ENCODE measurements around the gene MAPK4.

MAPK4 gene

DNA sequence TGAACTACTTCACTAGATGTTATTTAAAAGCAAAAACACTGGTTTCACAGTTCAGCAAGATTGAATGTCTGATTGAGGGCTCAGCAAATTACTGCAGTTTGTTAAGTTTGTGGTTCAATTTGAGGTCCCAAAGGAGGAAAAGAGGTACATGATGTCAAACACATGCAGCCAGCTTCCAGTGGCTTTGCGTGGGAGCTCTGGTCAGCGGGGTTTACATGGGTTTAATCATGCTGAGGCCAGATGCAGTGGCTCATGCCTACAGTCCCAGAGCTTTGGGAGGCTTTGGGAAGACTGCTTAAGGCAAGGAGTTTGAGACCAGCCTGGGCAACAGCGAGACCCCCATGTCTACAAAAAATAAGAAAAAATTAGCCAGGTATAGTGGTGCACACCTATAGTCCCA, 111.5 kb downstream of the MAPK4 start:
- no peak overlapping the region for H3K4me3 ChIP-seq (ENCODE audit: severe bottlenecking)

DNA sequence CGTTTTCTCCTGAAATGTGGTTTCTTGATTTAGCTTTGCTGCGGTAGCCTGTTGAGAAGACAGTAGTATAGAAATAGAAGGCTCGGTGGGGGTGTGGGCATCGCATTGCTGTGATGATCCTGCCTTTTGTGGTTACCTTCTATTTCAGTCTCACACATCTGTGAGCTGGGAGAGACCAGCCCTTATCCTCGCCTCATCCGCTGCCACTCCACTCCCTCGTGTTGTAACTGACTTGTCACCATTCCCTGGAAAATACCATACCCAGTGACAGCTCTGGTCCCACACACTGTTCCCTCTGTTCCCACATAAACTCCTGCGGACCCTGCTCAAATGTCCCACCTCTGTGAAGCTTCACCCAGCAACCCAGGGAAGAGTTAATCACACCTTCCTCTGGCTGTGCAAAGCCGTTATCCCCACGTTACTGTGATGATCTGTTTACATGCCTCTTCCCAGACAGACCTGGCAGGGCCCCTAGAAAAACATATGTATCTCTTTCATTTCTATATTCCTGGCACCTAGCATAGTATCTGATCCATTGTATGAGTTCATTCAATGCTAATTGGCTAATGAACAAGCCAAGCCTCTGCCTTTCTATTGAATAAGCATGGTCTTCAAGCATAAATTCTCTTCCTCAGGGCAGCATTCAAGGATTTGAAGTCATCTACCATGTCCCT, 114.6 kb downstream of the MAPK4 start:
- Histone ChIP-seq H3K27me3 (ENCODE audit: insufficient read depth, poor library complexity, severe bottlenecking) (no peaks in the 10 kb centered on the region), H3K4me1 (ENCODE audit: insufficient read depth, poor library complexity, severe bottlenecking) (no peaks in the 10 kb centered on the region), H3K9me3 (ENCODE audit: severe bottlenecking) (no peaks in the 10 kb centered on the region), H3K4me3 (ENCODE audit: severe bottlenecking) (no peak overlapping the region), H3K36me3 (ENCODE audit: low read depth) (no peaks in the 10 kb centered on the region), H3K27ac (ENCODE audit: poor library complexity, severe bottlenecking) (no peak overlapping the region)
- no peak for ATAC-seq (ENCODE audit: low read depth)
- no peak for DNase-seq (ENCODE audit: low spot score)
- TF ChIP-seq, protein P1, sequence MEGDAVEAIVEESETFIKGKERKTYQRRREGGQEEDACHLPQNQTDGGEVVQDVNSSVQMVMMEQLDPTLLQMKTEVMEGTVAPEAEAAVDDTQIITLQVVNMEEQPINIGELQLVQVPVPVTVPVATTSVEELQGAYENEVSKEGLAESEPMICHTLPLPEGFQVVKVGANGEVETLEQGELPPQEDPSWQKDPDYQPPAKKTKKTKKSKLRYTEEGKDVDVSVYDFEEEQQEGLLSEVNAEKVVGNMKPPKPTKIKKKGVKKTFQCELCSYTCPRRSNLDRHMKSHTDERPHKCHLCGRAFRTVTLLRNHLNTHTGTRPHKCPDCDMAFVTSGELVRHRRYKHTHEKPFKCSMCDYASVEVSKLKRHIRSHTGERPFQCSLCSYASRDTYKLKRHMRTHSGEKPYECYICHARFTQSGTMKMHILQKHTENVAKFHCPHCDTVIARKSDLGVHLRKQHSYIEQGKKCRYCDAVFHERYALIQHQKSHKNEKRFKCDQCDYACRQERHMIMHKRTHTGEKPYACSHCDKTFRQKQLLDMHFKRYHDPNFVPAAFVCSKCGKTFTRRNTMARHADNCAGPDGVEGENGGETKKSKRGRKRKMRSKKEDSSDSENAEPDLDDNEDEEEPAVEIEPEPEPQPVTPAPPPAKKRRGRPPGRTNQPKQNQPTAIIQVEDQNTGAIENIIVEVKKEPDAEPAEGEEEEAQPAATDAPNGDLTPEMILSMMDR (IDR thresholded peaks at IDR 0.05; ENCODE audit: poor library complexity, severe bottlenecking) = no peak

More for the DNA sequence above, 111.5 kb downstream of the MAPK4 start:
- Histone ChIP-seq H3K9me3 (ENCODE audit: severe bottlenecking) (no peaks in the 10 kb centered on the region), H3K27ac (ENCODE audit: poor library complexity, severe bottlenecking) (no peak overlapping the region), H3K4me1 (ENCODE audit: insufficient read depth, poor library complexity, severe bottlenecking) (no peaks in the 10 kb centered on the region), H3K36me3 (ENCODE audit: low read depth) (no peaks in the 10 kb centered on the region), H3K27me3 (ENCODE audit: insufficient read depth, poor library complexity, severe bottlenecking) (no peaks in the 10 kb centered on the region)
- ATAC-seq (ENCODE audit: low read depth) = no peak
- TF ChIP-seq, protein P1 (IDR thresholded peaks at IDR 0.05; ENCODE audit: poor library complexity, severe bottlenecking) = no peak
- no peak for DNase-seq (ENCODE audit: low spot score)

DNA sequence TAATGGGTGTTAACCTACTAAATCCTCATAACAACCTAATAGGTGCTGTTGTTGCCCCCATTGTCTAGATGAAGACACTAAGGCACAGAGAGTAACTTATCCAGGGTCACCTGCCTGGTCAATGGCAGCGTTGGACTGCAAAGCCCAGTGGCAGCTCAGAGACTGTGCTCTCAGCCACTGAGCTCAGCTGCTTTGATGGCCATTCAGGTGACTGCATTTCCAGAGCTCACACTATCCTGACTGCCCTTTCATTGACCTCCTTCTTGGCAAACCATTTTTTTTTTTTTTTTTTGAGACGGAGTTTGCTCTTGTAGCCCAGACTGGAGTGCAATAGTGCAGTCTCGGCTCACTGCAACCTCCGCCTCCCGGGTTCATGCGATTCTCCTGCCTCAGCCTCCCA, 115.2 kb downstream of the MAPK4 start:
- no peak overlapping the region for H3K27ac ChIP-seq (ENCODE audit: poor library complexity, severe bottlenecking)
- DNase-seq (ENCODE audit: low spot score) (no peak), ATAC-seq (ENCODE audit: low read depth) (no peak)
- no peaks in the 10 kb centered on the region for H3K27me3 ChIP-seq (ENCODE audit: insufficient read depth, poor library complexity, severe bottlenecking)
- H3K36me3 ChIP-seq (ENCODE audit: low read depth) = no peaks in the 10 kb centered on the region
- no peaks in the 10 kb centered on the region for H3K4me1 ChIP-seq (ENCODE audit: insufficient read depth, poor library complexity, severe bottlenecking)
- H3K9me3 ChIP-seq (ENCODE audit: severe bottlenecking) = no peaks in the 10 kb centered on the region
- TF ChIP-seq, protein P1 (IDR thresholded peaks at IDR 0.05; ENCODE audit: poor library complexity, severe bottlenecking) = no peak
- no peak overlapping the region for H3K4me3 ChIP-seq (ENCODE audit: severe bottlenecking)

DNA sequence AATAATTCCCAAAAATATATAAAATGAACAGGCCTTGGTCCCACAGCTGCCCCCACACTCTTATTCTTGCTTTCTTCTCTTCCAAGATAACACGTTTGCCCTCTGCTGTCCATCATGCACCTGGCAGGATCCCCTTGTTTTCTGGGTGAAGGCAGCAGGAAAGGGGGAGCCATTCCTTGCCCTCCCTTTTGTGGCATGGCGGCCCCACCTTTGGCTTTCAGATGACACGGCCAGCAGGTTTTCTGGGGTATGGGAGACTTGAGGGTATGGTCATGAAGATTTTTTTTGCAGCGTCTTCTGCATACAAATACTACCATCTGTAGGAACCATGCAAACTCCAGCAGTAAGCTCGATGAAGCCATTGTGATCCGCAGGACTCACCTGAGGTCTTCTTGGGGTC, 118.8 kb downstream of the MAPK4 start:
- H3K36me3 ChIP-seq (ENCODE audit: low read depth) = no peaks in the 10 kb centered on the region
- H3K27ac ChIP-seq (ENCODE audit: poor library complexity, severe bottlenecking) = no peak overlapping the region
- TF ChIP-seq, protein P1 (IDR thresholded peaks at IDR 0.05; ENCODE audit: poor library complexity, severe bottlenecking) = no peak
- no peak overlapping the region for H3K4me3 ChIP-seq (ENCODE audit: severe bottlenecking)
- DNase-seq (ENCODE audit: low spot score) = no peak
- no peaks in the 10 kb centered on the region for H3K4me1 ChIP-seq (ENCODE audit: insufficient read depth, poor library complexity, severe bottlenecking)
- no peaks in the 10 kb centered on the region for H3K27me3 ChIP-seq (ENCODE audit: insufficient read depth, poor library complexity, severe bottlenecking)
- no peak for ATAC-seq (ENCODE audit: low read depth)
- H3K9me3 ChIP-seq (ENCODE audit: severe bottlenecking) = no peaks in the 10 kb centered on the region

DNA sequence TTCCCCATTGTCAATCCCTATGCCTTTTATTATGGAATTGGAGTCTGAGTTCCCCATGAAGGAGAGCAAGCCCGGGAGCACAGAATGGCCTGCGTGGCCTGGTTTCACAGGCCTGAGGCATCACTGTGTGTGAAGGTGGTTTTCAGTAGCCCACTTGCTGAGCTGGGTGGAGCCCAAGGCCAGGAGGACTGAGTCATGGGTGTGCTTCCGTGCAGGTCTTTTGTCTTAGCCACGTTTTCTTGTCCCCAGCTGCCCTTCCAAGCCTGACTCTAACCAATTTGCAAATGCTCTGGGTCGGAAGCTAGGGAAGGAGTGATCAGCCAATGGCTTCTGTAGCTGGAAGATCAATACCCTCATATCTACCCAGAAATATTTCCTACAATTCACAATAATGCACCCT, 119.2 kb downstream of the MAPK4 start:
- DNase-seq (ENCODE audit: low spot score) (no peak), ATAC-seq (ENCODE audit: low read depth) (0 out of 3 replicates have a peak, but pooled peaks have one; percentile 21)
- TF ChIP-seq, protein P1 (IDR thresholded peaks at IDR 0.05; ENCODE audit: poor library complexity, severe bottlenecking) = no peak
- no peak overlapping the region for H3K4me3 ChIP-seq (ENCODE audit: severe bottlenecking)
- H3K27me3 ChIP-seq (ENCODE audit: insufficient read depth, poor library complexity, severe bottlenecking) = no peaks in the 10 kb centered on the region
- H3K4me1 ChIP-seq (ENCODE audit: insufficient read depth, poor library complexity, severe bottlenecking) = no peaks in the 10 kb centered on the region
- no peak overlapping the region for H3K27ac ChIP-seq (ENCODE audit: poor library complexity, severe bottlenecking)
- no peaks in the 10 kb centered on the region for H3K36me3 ChIP-seq (ENCODE audit: low read depth)
- no peaks in the 10 kb centered on the region for H3K9me3 ChIP-seq (ENCODE audit: severe bottlenecking)

Measured in RWPE2 (cell line).